NCI-H187 (cell line): ENCODE results near the gene ZDHHC4.
"Not testable (repeated sequence)": the region's sequence is repeated elsewhere in the genome, so short reads cannot be mapped to it uniquely, and the experiment has no call there.

Experiments used
- DNase-seq, 2 experiments: peaks; one replicate each; lab custom pipeline; 2025; lab: John Stamatoyannopoulos, UW

Gene ZDHHC4

DNA sequence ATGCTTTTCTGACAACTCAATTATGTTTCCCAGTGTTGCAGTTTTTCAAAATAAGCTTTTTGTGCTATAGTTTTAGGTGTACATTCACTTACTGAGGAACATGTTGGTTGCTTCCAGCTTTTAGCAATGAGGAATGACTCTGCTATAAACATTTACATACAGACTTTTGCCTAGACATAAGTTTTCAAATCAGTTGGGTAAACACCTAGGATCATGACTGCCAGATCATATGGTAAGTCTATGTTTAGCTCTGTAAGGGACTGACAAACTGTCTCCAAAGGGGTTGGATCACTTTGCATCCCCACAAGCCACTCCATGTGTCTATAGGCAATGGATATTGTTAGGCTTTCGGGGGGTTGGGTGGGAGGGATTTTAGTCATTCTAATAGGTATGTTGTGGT is 15.1 kb upstream of the ZDHHC4 start:
- no peak for DNase-seq

DNA sequence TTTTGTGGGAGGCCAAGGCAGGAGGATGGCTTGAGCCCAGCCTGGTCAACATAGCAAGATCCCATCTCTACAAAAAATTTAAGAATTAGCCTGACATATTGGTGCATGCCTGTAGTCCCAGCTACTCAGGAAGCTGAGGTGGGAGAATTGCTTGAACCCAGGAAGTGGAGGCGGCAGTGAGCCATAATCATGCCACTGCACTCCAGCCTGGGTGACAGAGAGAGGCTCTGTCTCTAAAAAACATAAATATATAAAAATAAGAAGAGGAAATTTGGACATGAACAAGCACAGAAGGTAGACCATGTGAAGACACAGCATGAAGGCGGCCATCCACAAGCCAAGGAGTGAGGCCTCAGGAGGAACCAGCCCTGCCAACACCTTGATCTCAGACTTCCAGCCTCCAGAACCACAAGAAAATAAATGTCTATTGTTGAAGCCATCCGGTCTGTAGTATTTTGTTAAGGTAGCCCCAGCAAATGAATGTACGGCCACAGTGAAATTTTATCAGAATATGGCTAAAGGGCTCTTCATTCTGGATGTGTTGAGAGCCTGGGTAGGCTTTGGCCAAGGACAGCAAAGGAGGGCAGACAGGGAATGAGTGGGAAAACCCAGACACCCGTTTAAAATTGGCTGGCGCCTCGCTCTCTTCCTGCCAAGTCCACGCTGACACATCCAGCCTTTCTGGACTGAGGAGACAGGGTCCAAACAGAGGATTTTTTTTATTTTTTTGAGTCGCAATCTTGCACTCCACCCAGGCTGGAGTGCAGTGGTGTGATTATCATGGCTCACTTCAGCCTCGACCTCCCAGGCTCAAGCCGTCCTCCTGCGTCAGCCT is 13.1 kb upstream of the ZDHHC4 start:
- no peak for DNase-seq

GRCh38 chr7:6565655-6566054 is 11.6 kb upstream of the ZDHHC4 start:
- no peak for DNase-seq

DNA sequence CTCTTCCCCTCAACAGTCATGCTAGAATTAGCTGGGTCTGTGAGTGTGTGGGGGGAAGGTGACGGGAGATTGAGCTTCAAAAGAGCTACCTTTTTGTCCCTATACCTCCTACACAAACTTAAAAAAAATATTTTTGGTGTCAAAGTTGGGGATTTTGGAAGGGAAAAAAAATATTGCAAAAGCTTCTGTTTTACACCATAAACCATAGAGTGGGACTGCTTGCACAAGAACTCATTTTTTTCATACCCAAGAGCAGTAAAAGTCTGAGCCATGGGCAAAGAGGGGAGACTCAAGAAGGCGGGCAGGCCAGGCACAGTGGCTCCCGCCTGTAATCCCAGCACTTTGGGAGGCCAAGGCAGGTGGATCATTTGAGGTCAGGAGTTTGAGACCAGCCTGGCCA is 9.4 kb upstream of the ZDHHC4 start:
- no peak for DNase-seq

DNA sequence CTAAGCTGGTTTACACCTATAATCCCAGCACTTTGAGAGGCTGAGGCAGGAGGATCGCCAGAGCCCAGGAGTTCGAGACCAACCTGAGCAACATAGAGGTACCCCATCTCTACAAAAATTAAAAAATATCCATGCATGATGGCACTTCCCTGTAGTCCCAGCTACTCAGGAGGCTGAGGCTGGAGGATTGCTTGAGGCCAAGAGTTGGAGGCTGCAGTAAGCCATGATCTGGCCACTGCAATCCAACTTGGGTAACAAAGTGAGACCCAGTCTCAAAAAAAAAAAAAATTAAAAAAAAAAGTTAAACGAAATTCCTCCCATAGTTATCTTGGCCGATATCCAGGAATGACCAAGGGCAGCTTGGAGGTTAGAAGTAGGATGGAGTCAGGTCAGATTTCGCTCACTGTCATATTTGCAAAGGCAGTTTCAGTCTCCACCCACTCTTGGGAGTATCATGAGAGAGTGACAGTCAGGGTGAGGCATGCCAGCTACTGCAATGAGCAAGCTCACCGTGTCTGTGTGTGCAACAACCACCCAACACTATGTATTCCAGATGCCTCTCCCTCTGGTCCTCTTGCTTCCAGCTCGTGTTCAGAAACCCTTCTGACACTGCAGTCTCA is 6.0 kb upstream of the ZDHHC4 start:
- DNase-seq, result no peak

DNA sequence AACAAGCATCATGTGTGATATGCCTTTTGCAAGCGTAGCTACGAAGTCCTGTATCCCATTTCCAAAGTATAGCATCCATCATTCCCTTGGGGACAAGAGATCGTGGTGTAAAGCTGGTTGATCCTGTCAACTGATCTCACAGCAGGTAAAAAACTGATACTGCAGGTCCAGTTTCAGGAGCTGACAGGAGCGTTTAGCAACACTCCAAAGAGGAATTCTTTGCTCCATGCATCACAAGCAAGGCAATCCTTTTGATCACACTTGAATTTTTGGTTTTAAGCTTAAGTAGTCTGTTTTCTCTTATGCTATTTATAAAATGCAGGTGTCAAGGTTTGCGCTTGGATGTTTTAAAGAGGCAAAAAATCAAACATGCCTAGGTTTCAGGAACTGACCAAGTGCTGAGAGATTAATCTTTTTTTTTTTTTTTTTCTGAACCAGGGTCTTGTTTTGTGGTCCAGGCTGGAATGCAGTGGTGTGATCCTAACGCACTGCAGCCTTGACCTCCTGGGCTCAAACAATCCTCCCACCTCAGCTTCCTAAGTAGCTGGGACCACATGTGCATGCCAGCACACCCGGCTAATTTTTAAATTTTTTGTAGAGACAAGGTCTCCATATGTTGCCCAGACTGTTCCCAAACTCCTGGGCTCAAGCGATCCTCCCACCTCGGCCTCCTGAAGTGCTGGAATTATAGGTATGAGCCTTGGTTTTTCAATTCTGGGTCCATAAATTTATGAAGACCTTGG is 1.8 kb upstream of the ZDHHC4 start:
- no peak for DNase-seq

DNA sequence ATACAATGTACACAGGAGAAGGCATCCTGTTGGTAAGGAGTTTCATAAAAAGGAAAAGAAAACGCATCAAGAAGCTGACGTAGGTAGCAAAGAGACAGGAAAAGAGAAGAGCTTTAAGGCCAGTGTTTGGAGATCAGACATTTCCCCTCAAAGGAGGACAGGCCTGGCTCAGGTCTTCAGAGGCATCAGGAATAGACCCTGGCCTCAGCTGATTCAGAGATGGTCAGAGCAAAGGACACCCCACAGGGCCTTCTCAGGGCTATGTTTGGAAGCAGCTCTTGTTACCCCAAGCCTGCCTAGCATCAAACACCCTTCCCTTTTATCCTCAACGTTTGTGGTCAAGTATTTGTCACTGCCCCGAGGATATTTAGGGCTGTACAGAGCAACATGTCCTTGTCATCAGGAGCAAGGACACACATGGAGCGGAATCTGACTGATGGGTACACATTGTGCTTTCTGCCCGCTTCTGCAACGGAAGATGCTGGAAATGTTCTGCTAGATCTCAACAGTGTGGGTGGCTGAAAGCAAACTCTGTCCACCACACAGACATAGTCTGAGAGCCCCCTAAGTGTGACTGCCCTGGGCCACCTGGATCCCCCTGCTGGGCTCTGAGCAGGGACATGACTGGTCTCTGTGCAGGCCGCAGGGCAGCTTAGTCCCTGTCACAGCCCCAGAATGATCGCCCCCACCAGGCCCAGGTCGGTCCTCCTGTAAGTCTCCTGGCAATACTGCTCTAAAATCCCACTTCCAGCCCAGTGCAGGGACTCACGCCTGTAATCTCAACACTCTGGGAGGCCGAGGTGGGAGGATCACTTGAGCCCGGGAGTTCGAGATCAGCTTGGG is 1.0 kb upstream of the ZDHHC4 start:
- DNase-seq, result no peak

GRCh38 chr7:6576867-6577368 is 336 bp upstream of the ZDHHC4 start:
- not testable (repeated sequence) for DNase-seq

DNA sequence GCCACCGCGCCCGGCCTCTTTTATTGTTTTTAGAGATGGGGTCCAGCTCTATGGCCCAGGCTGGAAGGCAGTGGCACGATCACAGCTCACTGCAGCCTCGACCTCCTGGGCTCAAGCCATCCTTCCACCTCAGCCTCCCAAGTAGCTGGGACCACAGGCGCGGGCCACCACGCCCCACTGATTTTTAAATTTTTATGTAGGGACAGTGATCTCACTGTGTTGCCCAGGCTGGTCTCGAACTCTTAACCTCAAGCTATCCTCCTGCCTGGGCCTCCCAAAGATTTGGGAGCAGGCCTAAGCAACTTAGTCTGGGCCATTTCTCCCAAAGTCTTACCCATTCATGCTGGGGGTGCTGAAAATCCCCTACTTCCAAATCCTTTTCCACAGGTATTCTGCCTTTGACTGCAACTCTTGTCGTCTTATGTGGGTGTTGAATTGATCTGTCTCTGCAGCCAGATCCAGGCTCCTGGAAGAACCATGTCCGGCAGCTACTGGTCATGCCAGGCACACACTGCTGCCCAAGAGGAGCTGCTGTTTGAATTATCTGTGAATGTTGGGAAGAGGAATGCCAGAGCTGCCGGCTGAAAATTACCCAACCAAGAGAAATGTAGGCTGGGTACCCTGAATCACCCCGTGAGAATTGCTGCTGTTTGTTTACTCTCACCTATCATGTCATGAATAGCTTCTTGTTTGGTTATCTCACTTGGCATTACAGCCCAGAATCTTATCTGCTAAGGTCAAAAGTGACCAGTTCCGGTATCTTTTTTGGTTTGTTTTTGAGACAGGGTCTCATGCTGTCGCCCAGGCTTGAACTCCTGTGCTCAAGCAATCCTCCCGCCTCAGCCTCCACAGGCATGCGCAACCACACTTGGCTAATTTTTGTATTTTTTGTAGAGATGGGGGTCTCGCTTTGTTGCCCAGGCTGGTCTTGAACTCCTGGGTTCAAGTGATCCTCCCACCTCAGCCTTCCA is 1.1 kb downstream of the ZDHHC4 start:
- no peak for DNase-seq

GRCh38 chr7:6579446-6579845 is 2.2 kb downstream of the ZDHHC4 start:
- no peak for DNase-seq

DNA sequence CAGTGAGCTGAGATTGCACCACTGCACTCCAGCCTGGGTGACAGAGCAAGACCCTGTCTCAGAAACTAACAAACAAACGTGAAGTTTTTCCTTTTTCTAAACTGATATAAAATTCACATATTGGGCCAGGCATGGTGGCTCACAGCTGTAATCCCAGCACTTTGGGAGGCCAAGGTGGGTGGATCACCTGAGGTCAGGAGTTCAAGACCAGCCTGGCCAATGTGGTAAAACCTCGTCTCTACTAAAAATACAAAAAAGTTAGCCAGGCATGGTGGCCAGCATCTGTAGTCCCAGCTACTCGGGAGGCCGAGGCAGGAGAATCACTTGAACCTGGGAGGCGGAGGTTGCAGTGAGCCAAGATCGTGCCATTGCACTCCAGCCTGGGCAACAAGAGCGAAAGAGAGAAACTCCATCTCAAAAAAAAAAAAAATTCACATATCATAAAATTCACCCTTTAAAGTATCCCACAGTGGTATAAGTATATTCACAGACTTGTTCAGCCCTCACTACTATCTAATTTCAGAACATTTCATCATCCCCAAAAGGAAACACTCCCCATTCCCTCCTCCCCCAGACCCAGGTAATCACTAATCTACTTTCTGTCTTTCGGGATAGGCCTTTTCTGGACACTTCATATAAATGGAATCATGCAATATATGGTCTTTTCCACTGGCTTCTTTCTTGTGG is 8.6 kb downstream of the ZDHHC4 start:
- not testable (repeated sequence) for DNase-seq

DNA sequence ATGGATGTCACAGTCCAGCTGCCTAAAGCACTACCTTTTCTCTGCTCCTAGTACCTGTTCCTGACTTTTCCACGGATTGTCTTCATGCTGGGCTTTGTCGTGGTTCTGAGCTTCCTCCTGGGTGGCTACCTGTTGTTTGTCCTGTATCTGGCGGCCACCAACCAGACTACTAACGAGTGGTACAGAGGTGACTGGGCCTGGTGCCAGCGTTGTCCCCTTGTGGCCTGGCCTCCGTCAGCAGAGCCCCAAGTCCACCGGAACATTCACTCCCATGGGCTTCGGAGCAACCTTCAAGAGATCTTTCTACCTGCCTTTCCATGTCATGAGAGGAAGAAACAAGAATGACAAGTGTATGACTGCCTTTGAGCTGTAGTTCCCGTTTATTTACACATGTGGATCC is 11.3 kb downstream of the ZDHHC4 start:
- no peak for DNase-seq

GRCh38 chr7:6589151-6589828 is 12.0 kb downstream of the ZDHHC4 start:
- DNase-seq, result no peak

GRCh38 chr7:6589829-6590644 is 12.8 kb downstream of the ZDHHC4 start, which contains the start of gene INTS15:
Gene INTS15 (plus strand): TSS chr7:6590021. CDS start chr7:6590284, 263 bp downstream.
- peak; percentile 61 to 66 for DNase-seq

GRCh38 chr7:6590645-6591110 is 13.4 kb downstream of the ZDHHC4 start:
- no peak for DNase-seq

- no peak for DNase-seq
These were observed 22.8 kb downstream of the ZDHHC4 start for GRCh38 chr7:6600093-6600492.

GRCh38 chr7:6604458-6604857 is 27.2 kb downstream of the ZDHHC4 start:
- DNase-seq, result no peak

DNA sequence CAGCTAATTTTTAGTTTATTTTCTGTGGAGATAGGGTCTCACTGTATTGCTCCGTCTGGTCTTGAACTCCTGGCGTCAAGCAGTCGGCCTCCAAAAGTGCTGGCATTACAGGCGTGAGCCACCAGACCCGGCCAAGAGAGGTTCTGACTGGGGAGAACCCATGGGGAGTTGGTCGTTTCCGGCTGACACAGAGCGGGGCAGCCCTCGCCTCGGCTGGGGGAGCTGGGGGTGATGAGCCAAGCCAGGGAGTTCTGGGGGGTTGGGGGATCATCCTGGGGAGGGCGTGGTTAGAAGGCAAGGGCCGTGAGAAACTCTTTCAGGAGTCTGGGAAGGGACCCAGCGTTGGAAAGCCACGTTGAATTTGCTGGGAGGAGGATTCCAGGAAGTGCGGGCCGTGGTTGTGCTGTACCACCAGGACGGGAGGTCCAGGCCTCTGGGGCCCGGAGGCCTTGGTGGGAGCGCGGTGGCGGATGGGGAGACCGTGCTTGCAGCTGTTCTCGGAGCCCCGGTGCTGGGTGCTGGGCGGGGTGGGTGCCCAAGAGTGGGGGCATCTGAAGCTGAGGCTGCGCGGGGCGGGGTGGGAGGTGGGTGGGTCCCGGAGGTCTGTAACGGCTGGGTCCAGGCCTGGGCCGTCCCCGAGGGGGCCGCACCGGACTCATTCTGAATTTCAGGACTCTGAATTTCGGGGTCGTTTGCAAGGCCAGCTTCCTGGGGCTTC is 29.8 kb downstream of the ZDHHC4 start:
- DNase-seq, result no peak
